Sigmoid colon (tissue), 7 donors: ENCODE data around the gene RPGRIP1. TPM values are rescaled to one million over a fixed set of nuclear protein-coding genes. Genes with fewer than 3 reads are reported as not detected.

Experiments used
- DNase-seq: peaks from one replicate; pipeline ENCODE4 v3.0.0-alpha.2; 2019
- H3K27ac ChIP-seq, 4 donors: fragments of 200-600 bp; sonication (generic); one replicate each; pipeline ENCODE4 v1.5.1; 2016 to 2019; ENCODE audit warnings: mild to moderate bottlenecking in 1 of 4
- H3K27me3 ChIP-seq, 3 donors: fragments of 200-600 bp; sonication (generic); one replicate each; pipeline ENCODE4 v1.5.1; 2019; ENCODE audit warnings: mild to moderate bottlenecking in 1 of 3
- H3K36me3 ChIP-seq, 4 donors: fragments of 200-600 bp; sonication (generic); one replicate each; pipeline ENCODE4 v1.5.1; 2016 to 2019
- H3K4me1 ChIP-seq, 4 donors: fragments of 200-600 bp; sonication (generic); one replicate each; pipeline ENCODE4 v1.5.1; 2017 to 2019
- H3K4me3 ChIP-seq, 4 donors: fragments of 200-600 bp; sonication (generic); one replicate each; pipeline ENCODE4 v1.5.1; 2017 to 2019; ENCODE audit warnings: mild to moderate bottlenecking in 2 of 4, moderate library complexity in 1 of 4
- H3K9me3 ChIP-seq, 4 donors: fragments of 200-600 bp in 3 of 4; sonication (generic) in 3 of 4; one replicate each; pipeline versions ENCODE4 v1.5.1 to v1.6.1; 2013 to 2019
- EP300 ChIP-seq, 4 donors: sonication (generic); formaldehyde crosslinking; IDR thresholded peaks; one replicate each; pipeline ENCODE4 v1.6.1; 2017; ENCODE audit warnings: antibody characterized with exemption in 4 of 4
- POLR2A ChIP-seq, 2 donors: fragments of 450-650 bp; IDR thresholded peaks; one replicate each; pipeline ENCODE4 v1.6.1; 2016; ENCODE audit warnings: antibody characterized with exemption in 2 of 2, mild to moderate bottlenecking in 2 of 2, moderate library complexity in 2 of 2
- POLR2AphosphoS5 ChIP-seq, 4 donors: sonication (generic); formaldehyde crosslinking; IDR thresholded peaks; one replicate each; pipeline ENCODE4 v1.6.1; 2017; ENCODE audit warnings: antibody characterized with exemption in 4 of 4
- WGBS, 2 donors: extraction: QIAGEN DNeasy Blood & Tissue Kit; methylation state at CpG; one replicate each; pipeline ENCODE4 v1.1.7; 2013; 5-methylcytosine and 5-hydroxymethylcytosine counted together
- intact Hi-C: fragments of 100-400 bp; cut with DNase I; formaldehyde crosslinking; loops from one replicate; pipeline ENCODE4 v1.15.1; 2023
- polyA plus RNA-seq, 3 donors: library from polyadenylated mRNA; stranded (reverse); fragments of 200-250 nt; gene quantifications; one replicate each; pipeline ENCODE4 v1.2.3, GENCODE V29; 2013
- total RNA-seq, 4 donors: library from RNA; depleted of rRNA; stranded (reverse); fragments of >200 nt; gene quantifications; one replicate each; pipeline ENCODE4 v1.1.0, GENCODE V29; 2016
- TF ChIP-seq, protein P1 (sequence below), 4 experiments: fragments of 450-650 bp in 3 of 4; fragments of 200-600 bp in 1 of 4; IDR thresholded peaks; one replicate each; pipeline ENCODE4 v1.5.1; 2016 to 2019; ENCODE audit warnings: antibody characterized with exemption in 4 of 4, mild to moderate bottlenecking in 3 of 4, moderate library complexity in 2 of 4
- donor health status: healthy with polysubstance abuse.
- donor health status: Bipolar disorder and iron deficiency.
- donor health status: healthy.

Gene RPGRIP1
- total RNA-seq (under 1 TPM in 1 of 4 donors, not detected in 3; 0.27 TPM), polyA plus RNA-seq (under 1 TPM; 0.25 to 0.60 (median 0.46) TPM)

- TF ChIP-seq, protein P1, sequence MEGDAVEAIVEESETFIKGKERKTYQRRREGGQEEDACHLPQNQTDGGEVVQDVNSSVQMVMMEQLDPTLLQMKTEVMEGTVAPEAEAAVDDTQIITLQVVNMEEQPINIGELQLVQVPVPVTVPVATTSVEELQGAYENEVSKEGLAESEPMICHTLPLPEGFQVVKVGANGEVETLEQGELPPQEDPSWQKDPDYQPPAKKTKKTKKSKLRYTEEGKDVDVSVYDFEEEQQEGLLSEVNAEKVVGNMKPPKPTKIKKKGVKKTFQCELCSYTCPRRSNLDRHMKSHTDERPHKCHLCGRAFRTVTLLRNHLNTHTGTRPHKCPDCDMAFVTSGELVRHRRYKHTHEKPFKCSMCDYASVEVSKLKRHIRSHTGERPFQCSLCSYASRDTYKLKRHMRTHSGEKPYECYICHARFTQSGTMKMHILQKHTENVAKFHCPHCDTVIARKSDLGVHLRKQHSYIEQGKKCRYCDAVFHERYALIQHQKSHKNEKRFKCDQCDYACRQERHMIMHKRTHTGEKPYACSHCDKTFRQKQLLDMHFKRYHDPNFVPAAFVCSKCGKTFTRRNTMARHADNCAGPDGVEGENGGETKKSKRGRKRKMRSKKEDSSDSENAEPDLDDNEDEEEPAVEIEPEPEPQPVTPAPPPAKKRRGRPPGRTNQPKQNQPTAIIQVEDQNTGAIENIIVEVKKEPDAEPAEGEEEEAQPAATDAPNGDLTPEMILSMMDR (IDR thresholded peaks at IDR 0.05) = no peak
- TF ChIP-seq POLR2AphosphoS5 (IDR thresholded peaks at IDR 0.05) = no peak
- no peak for TF ChIP-seq POLR2A (IDR thresholded peaks at IDR 0.05)
- no peak for TF ChIP-seq EP300 (IDR thresholded peaks at IDR 0.05)
- Histone ChIP-seq H3K27me3 (no peaks in the 10 kb centered on the region), H3K36me3 (no peaks in the 10 kb centered on the region), H3K9me3 (no peaks in the 10 kb centered on the region), H3K4me1 (no peaks in the 10 kb centered on the region), H3K4me3 (no peak within 1 kb of the TSS), H3K27ac (no peak within 1 kb of the TSS)
- 90 to 94% methylated on average over 2 of the region's 2 CpGs for WGBS, 2 donors
- intact Hi-C loops = no loop called here
- DNase-seq = no peak
Observed at GRCh38 chr14:21279783-21280182, at the start of gene RPGRIP1. Gene RPGRIP1, plus strand, starts transcription at chr14:21280083. Its CDS starts 7,894 bp downstream, at chr14:21287977.

GRCh38 chr14:21231020-21231652, 48.7 kb upstream of the RPGRIP1 start:
- TF ChIP-seq POLR2A (IDR thresholded peaks at IDR 0.05) (no peak), EP300 (IDR thresholded peaks at IDR 0.05) (no peak), POLR2AphosphoS5 (IDR thresholded peaks at IDR 0.05) (no peak)
- TF ChIP-seq, protein P1 (IDR thresholded peaks at IDR 0.05) = no peak
- no peak for DNase-seq

DNA sequence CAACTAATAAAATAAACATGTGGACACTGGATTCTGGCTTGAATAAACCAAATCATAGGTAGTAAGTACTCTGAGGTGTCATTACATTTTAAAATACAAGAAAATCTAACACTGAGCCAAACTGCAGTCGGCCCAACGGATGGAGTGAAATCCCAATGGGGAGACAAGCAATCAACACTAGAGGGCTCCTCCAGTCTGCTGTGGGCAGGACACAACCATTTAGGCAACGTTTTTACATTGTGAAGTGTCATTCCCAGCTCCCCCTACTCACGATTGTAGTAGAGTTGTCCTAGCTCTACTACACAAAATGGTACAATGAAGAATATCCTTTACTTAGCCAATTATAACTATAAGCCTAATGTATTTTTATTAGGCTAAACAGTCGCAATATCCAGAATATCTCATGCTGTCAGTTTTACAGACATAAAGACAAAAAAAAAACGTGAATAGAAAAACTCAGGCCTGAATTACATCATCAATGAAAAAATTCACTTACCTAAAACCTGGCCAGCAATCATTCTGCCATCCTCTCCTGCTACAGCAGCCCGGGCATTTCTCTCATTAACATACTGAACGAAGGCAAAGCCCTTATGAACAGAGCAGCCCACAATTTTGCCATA, 46.3 kb upstream of the RPGRIP1 start:
- 54 to 67% methylated on average over 8 of the region's 8 CpGs for WGBS, 2 donors

More at GRCh38 chr14:21231020-21231652, 48.7 kb upstream of the RPGRIP1 start:
- intact Hi-C loops = loop anchor here (10.0 kb wide), 1 partner anchor 154 kb away; the partner anchor contains the start of gene SUPT16H
- Histone ChIP-seq H3K27me3 (no peaks in the 10 kb centered on the region), H3K4me3 (no peak overlapping the region), H3K27ac (no peak overlapping the region), H3K4me1 (peaks cover 0 to 54% (median 37%) of the 10 kb centered on the region in 4 donors), H3K36me3 (peaks cover 0 to 82% (median 30%) of the 10 kb centered on the region in 4 donors), H3K9me3 (no peaks in the 10 kb centered on the region)
- WGBS, 2 donors = 80 to 84% methylated on average over 14 of the region's 14 CpGs

GRCh38 chr14:21234112-21234511, 45.8 kb upstream of the RPGRIP1 start:
- intact Hi-C loops = loop anchor here (10.0 kb wide), 1 partner anchor 151 kb away; the partner anchor contains the start of gene SUPT16H
- peaks cover 0 to 73% (median 52%) of the 10 kb centered on the region in 4 donors for H3K4me1 ChIP-seq
- WGBS, 2 donors = 85 to 94% methylated on average over 5 of the region's 5 CpGs

More for the DNA sequence above, 46.3 kb upstream of the RPGRIP1 start:
- intact Hi-C loops = loop anchor here (10.0 kb wide), 1 partner anchor 151 kb away; the partner anchor contains the start of gene SUPT16H
- Histone ChIP-seq H3K9me3 (no peaks in the 10 kb centered on the region), H3K4me1 (peaks cover 0 to 73% (median 52%) of the 10 kb centered on the region in 4 donors), H3K4me3 (no peak overlapping the region), H3K36me3 (peaks cover 0 to 63% (median 21%) of the 10 kb centered on the region in 4 donors), H3K27me3 (no peaks in the 10 kb centered on the region), H3K27ac (no peak overlapping the region)
- no peak for TF ChIP-seq EP300 (IDR thresholded peaks at IDR 0.05)
- no peak for TF ChIP-seq POLR2A (IDR thresholded peaks at IDR 0.05)
- TF ChIP-seq, protein P1 (IDR thresholded peaks at IDR 0.05) = no peak
- TF ChIP-seq POLR2AphosphoS5 (IDR thresholded peaks at IDR 0.05) = no peak
- DNase-seq = no peak

More at GRCh38 chr14:21234112-21234511, 45.8 kb upstream of the RPGRIP1 start:
- no peaks in the 10 kb centered on the region for H3K9me3 ChIP-seq
- H3K27ac ChIP-seq = no peak overlapping the region
- no peak for DNase-seq
- no peak overlapping the region for H3K4me3 ChIP-seq
- H3K27me3 ChIP-seq = no peaks in the 10 kb centered on the region
- peaks cover 0 to 61% (median 20%) of the 10 kb centered on the region in 4 donors for H3K36me3 ChIP-seq
- TF ChIP-seq POLR2AphosphoS5 (IDR thresholded peaks at IDR 0.05) (no peak), POLR2A (IDR thresholded peaks at IDR 0.05) (no peak), EP300 (IDR thresholded peaks at IDR 0.05) (no peak)
- TF ChIP-seq, protein P1 (IDR thresholded peaks at IDR 0.05) = no peak
